Measurements from ENCODE around the gene EHD3.
"Not testable (repeated sequence)": the region's sequence is repeated elsewhere in the genome, so short reads cannot be mapped to it uniquely, and the experiment has no call there.

EHD3 gene

DNA sequence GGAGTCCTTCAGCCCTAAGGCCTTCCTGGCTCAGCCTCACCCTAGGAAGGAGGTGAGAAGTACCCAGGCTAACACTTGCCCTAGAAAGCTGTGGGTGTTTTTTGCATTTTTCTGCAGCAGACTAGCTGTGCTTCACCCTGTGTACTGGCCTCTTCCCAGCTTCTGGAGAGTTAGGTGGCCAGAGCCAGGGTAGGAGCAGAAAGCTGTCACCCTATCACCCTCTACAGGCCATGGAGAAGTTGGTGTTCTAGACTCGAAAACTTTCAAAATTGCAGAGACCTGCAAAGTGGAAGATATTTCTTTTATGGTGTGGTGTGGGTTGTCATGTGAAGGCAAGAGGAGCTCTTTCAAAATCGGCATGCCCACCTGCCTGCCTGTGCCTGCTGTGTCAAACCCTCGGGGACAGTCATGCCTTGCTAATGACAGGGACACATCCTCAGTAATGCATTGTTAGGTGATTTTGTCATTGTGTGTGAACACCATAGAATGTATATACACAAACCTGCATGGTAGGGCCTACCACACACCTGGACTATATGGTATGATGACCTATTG is 29.8 kb downstream of the EHD3 start:
- Mint-ChIP-seq H3K4me3 (no peak overlapping the region), H3K36me3 (ENCODE audit: low read depth) (no peaks in the 10 kb centered on the region), H3K9me3 (no peaks in the 10 kb centered on the region), H3K27ac (no peak overlapping the region), H3K4me1 (ENCODE audit: low read depth) (peaks cover 2% of the 10 kb centered on the region), H3K27me3 (no peaks in the 10 kb centered on the region)
- intact Hi-C loops (cut with micrococcal nuclease) = no loop called here

DNA sequence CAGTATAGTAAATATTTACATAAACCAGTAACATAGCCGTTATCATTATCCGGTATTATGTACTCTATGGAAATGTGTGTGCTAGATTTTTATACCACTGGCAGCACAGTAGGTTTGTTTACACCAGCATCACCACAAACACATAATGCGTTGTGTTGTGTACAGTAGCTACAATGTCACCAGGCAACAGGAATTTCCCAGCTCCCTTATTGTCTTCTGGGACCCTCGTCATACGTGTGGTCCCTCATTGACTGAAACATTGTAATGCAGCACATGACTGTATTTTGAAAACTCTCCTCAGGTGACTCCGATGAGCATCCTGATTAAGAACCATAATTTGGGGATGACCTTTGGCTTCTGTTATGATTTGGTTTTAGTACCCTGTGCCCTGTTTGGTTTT is 31.3 kb downstream of the EHD3 start:
- intact Hi-C loops (cut with micrococcal nuclease) = no loop called here
- Mint-ChIP-seq H3K27me3 (no peaks in the 10 kb centered on the region), H3K4me3 (no peak overlapping the region), H3K36me3 (ENCODE audit: low read depth) (no peaks in the 10 kb centered on the region), H3K4me1 (ENCODE audit: low read depth) (peaks cover 5% of the 10 kb centered on the region), H3K27ac (no peak overlapping the region), H3K9me3 (no peaks in the 10 kb centered on the region)

DNA sequence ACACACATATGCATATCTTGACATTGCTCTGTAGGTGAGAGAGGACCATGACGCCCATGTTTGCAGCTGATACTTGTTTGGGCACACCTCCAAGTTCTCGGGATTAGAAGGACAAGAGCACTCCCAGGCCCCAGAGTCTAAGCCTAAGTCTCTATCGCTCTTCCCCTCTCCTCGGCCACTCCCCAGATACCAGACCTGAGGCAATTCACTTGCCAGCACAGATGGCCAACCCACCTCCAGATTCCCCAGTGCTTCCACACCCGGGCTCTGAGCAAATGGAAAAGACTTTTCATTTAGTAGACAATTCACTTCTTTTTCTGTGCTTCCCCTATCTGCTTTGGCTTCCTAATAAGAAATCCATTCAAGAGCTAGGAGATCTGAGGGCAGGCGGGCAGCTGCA is 32.9 kb downstream of the EHD3 start:
- Mint-ChIP-seq H3K27ac (no peak overlapping the region), H3K4me3 (no peak overlapping the region), H3K27me3 (no peaks in the 10 kb centered on the region), H3K36me3 (ENCODE audit: low read depth) (no peaks in the 10 kb centered on the region), H3K4me1 (ENCODE audit: low read depth) (peaks cover 5% of the 10 kb centered on the region), H3K9me3 (no peaks in the 10 kb centered on the region)
- intact Hi-C loops (cut with micrococcal nuclease) = no loop called here

DNA sequence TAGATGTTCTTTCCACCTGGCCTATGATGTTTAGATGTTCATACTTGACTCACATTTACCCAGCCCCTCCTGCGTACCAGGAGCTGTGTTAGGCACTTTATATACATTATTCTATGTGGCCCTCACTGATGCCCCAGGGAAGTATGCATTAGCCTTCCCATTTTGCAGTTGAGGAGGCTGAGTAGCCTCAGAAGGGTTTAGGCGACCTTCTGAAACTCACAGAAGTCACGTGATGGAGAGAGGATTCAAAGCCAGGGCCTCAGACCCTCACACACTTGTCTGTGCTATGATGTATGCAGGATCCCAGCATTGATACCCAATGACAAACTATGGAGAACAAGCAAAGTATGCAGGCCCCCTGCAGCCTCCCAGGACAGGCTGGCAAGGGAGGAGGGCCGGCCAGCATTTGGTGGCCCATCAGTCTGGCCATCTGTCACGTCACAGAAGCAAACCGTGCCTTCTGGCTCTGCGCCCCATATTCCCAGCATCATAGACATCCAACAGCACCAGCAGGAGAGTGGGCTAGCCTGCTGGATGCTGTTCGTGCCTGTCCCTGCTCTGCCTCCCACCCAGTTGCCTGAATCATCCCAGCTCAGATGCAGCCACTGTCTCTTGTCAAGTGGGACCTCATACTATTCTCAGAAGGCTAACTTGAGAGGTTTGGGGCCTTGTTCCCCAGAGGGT is 33.6 kb downstream of the EHD3 start:
- intact Hi-C loops (cut with micrococcal nuclease) = no loop called here
- Mint-ChIP-seq H3K36me3 (ENCODE audit: low read depth) (no peaks in the 10 kb centered on the region), H3K27ac (no peak overlapping the region), H3K9me3 (no peaks in the 10 kb centered on the region), H3K4me1 (ENCODE audit: low read depth) (peaks cover 5% of the 10 kb centered on the region), H3K4me3 (no peak overlapping the region), H3K27me3 (no peaks in the 10 kb centered on the region)

DNA sequence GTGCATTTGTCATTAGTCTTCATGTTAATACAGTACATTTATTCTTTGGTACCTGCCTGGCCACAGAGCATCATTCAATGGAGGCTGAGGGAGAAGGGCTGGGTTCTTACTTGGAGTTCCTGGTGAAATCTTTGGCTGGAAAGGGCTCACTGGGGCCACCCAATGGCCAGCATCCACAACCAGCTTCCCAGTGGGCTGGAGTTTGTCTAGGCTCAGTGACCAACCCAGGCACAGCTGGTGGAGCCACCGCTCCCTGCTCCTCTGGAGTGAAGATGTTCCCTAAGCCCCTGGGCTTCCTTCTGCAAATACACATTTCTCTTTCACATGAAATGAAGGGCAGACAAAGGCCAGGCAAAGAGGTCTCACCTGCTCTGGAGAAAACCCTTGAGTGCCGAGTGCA is 34.4 kb downstream of the EHD3 start:
- Mint-ChIP-seq H3K36me3 (ENCODE audit: low read depth) (no peaks in the 10 kb centered on the region), H3K27ac (no peak overlapping the region), H3K9me3 (no peaks in the 10 kb centered on the region), H3K4me3 (no peak overlapping the region), H3K4me1 (ENCODE audit: low read depth) (peaks cover 5% of the 10 kb centered on the region), H3K27me3 (no peaks in the 10 kb centered on the region)
- intact Hi-C loops (cut with micrococcal nuclease) = no loop called here

DNA sequence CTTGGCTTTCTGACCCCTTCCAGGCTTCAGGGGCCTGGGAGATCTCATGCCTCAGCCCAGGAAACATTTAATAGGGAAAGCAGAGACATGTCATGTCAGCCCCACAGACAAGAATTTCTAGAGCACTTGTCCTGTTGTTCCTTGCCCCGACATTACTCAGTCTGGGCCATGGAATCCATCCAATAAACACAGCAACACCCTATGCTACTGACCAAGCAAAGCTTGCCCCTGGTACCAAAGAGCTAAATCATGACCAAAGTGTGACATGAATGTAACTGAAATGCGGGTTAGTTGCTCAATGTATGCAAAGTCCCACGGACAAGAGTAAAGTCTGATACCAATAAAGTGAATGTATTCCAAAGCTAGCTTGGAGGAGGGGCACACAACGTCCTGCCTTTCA is 35.1 kb downstream of the EHD3 start:
- H3K4me1 Mint-ChIP-seq (ENCODE audit: low read depth) = peaks cover 5% of the 10 kb centered on the region
- H3K4me3 Mint-ChIP-seq = no peak overlapping the region
- no peak overlapping the region for H3K27ac Mint-ChIP-seq
- no peaks in the 10 kb centered on the region for H3K36me3 Mint-ChIP-seq (ENCODE audit: low read depth)
- H3K9me3 Mint-ChIP-seq = no peaks in the 10 kb centered on the region
- intact Hi-C loops (cut with micrococcal nuclease) = no loop called here
- H3K27me3 Mint-ChIP-seq = no peaks in the 10 kb centered on the region

DNA sequence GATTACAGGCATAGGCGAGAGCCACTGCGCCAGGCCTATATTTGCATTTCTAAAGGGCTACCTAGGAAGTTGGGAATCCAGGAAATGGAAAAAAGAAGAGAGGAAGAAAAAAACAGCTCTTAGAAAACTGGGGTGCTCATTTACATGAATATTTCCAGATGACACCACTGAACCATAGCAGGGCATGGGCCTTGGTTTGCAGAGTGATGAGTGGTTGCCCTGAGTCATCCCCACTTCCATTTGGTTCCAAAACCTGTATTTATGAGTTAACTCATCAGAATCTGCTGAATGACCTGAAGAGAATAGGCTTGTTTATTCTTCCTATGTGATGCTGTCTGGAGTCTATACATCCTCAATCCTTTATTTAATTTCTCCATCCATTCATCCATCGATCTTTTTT is 36.2 kb downstream of the EHD3 start:
- Mint-ChIP-seq H3K4me3 (no peak overlapping the region), H3K27ac (no peak overlapping the region), H3K27me3 (no peaks in the 10 kb centered on the region), H3K4me1 (ENCODE audit: low read depth) (peaks cover 5% of the 10 kb centered on the region), H3K9me3 (no peaks in the 10 kb centered on the region), H3K36me3 (ENCODE audit: low read depth) (no peaks in the 10 kb centered on the region)
- intact Hi-C loops (cut with micrococcal nuclease) = no loop called here

DNA sequence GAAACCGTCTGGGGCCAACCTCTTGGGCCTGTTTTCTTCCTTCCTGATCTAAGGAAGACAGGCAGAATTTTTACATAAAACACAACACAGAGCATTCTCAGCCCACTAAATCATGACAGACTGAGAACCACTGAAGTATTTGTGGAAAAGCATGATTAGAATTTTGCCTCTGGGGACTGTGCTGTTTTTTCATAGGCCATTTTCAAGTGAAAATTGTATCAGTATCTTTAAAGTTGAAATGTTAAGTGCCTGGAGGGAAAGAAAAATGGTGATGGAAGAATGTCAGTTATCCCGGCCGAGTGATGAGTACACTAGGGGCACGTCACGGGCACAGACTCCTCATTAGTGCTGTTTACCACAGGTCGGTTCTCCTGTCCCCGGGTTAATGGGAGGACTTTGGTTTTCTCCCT is 36.9 kb downstream of the EHD3 start:
- no peaks in the 10 kb centered on the region for H3K27me3 Mint-ChIP-seq
- no peak overlapping the region for H3K27ac Mint-ChIP-seq
- no peaks in the 10 kb centered on the region for H3K36me3 Mint-ChIP-seq (ENCODE audit: low read depth)
- H3K4me1 Mint-ChIP-seq (ENCODE audit: low read depth) = peaks cover 5% of the 10 kb centered on the region
- intact Hi-C loops (cut with micrococcal nuclease) = no loop called here
- H3K4me3 Mint-ChIP-seq = no peak overlapping the region
- H3K9me3 Mint-ChIP-seq = no peaks in the 10 kb centered on the region

DNA sequence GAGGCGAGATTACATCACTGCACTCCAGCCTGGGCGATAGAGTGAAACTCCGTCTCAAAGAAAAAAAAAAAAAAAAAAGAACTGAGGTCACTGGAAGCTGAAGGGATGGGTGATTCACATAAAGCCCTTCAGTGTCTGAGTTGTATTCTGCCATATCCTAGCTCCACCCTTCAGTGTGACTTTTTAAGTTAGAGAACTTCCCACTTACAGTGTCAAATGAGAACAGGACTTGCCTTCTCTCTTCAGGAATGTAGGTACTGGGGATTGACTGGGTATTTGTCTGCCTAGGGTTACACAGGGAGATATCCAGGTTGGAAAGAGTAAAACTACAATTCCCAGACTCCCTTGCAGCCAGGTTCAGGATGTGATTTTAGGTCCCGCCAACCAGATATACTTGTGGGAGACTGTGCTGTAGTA is 37.9 kb downstream of the EHD3 start:
- intact Hi-C loops (cut with micrococcal nuclease) = no loop called here
- H3K27me3 Mint-ChIP-seq = no peaks in the 10 kb centered on the region
- no peak overlapping the region for H3K27ac Mint-ChIP-seq
- no peak overlapping the region for H3K4me3 Mint-ChIP-seq
- H3K36me3 Mint-ChIP-seq (ENCODE audit: low read depth) = no peaks in the 10 kb centered on the region
- H3K9me3 Mint-ChIP-seq = no peaks in the 10 kb centered on the region
- peaks cover 5% of the 10 kb centered on the region for H3K4me1 Mint-ChIP-seq (ENCODE audit: low read depth)

DNA sequence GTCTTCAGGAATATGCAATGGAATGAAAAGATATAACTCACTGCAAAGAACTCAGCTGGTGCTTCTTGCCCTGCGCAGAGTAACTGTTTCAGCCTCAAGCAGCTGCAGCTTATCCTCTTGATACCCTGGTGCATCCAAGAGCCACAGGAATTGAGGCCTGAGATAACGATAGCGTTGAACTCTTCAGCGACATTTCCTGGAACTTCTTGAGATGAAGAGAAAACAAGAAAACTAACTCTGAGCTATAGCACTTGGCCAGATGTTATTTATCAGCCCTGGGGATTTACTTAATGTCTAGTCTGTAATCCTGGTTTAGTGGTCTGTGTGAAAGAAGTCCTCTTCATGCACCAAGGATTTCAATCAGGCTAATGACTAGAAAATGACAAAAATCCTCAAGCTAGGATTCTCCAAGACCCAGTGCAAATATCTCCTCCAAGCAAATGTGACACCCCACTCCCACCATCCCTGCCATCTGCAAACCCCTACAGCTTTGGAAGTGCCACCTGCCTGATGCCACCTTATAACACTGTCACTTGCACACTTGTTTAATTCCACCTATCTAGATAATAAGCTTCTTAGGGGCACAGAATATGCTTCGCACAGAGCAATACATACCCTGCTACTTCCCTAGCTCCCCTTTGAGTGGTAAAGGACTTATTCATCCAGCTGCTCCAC is 40.6 kb downstream of the EHD3 start:
- no peak overlapping the region for H3K27ac Mint-ChIP-seq

DNA sequence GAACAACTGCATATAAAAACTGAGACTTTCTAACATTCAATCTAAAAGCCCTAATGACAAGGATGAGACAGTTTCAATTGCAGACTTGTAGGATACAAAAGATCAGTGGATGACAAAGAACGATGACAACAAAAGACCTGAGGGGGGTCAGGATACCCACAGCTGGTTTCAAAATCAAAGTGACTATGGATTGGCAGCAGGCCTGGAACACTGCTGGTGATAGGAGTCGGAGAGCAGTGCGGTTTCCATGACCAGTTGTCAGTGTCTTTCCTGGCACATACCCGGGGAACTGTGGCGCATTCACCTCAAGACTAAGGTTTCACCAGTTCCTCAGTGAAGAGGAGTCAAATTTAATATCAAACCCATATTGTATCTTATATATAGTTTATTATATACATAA is 42.0 kb downstream of the EHD3 start:
- Mint-ChIP-seq H3K4me1 (ENCODE audit: low read depth) (no peaks in the 10 kb centered on the region), H3K4me3 (no peak overlapping the region), H3K27me3 (no peaks in the 10 kb centered on the region), H3K27ac (no peak overlapping the region), H3K9me3 (no peaks in the 10 kb centered on the region), H3K36me3 (ENCODE audit: low read depth) (no peaks in the 10 kb centered on the region)
- intact Hi-C loops (cut with micrococcal nuclease) = no loop called here

More for the DNA sequence above, 40.6 kb downstream of the EHD3 start:
- Mint-ChIP-seq H3K4me1 (ENCODE audit: low read depth) (no peaks in the 10 kb centered on the region), H3K9me3 (no peaks in the 10 kb centered on the region), H3K4me3 (no peak overlapping the region), H3K36me3 (ENCODE audit: low read depth) (no peaks in the 10 kb centered on the region), H3K27me3 (no peaks in the 10 kb centered on the region)
- intact Hi-C loops (cut with micrococcal nuclease) = no loop called here

DNA sequence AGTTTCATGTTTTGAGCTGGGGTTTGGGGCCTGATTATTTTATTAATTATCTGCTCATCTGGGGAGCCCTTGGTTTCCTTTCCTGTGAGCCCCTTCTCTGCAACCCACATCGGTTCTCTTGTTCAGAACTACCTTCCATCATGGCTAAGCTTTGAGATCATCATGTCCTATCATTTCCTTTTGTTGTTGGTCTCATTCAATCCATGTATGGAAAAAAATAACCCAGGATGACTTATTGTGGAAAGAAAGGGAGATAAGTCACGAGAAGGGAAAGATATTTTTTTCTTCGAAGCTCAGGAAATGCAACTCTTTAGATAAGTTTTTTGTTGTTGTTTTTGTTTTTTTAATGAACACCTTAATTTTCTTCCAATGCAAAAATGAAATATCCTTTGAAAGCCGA is 43.7 kb downstream of the EHD3 start:
- no peaks in the 10 kb centered on the region for H3K27me3 Mint-ChIP-seq
- H3K27ac Mint-ChIP-seq = no peak overlapping the region
- H3K4me3 Mint-ChIP-seq = no peak overlapping the region
- intact Hi-C loops (cut with micrococcal nuclease) = no loop called here
- no peaks in the 10 kb centered on the region for H3K36me3 Mint-ChIP-seq (ENCODE audit: low read depth)
- H3K9me3 Mint-ChIP-seq = no peaks in the 10 kb centered on the region
- no peaks in the 10 kb centered on the region for H3K4me1 Mint-ChIP-seq (ENCODE audit: low read depth)

DNA sequence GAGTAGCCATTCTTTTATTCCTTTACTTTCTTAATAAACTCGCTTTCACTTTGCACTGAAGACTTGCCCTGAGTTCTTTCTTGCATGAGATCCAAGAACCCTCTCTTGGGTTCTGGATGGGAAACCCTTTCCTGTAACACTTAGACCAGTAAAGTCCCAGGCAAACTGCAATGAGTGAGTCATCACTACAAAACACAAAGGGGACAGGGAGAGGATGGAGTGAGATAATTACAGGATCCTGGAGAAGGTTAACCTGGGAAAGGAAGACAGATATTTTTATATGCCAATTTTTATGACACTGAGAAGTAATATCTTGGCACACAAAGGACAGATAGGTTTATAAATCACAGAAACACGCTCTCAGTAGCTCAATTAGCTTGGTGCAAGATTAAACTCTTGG is 48.7 kb downstream of the EHD3 start:
- Mint-ChIP-seq H3K4me1 (ENCODE audit: low read depth) (no peaks in the 10 kb centered on the region), H3K36me3 (ENCODE audit: low read depth) (no peaks in the 10 kb centered on the region), H3K9me3 (no peaks in the 10 kb centered on the region), H3K4me3 (no peak overlapping the region), H3K27ac (no peak overlapping the region), H3K27me3 (no peaks in the 10 kb centered on the region)
- intact Hi-C loops (cut with micrococcal nuclease) = no loop called here

DNA sequence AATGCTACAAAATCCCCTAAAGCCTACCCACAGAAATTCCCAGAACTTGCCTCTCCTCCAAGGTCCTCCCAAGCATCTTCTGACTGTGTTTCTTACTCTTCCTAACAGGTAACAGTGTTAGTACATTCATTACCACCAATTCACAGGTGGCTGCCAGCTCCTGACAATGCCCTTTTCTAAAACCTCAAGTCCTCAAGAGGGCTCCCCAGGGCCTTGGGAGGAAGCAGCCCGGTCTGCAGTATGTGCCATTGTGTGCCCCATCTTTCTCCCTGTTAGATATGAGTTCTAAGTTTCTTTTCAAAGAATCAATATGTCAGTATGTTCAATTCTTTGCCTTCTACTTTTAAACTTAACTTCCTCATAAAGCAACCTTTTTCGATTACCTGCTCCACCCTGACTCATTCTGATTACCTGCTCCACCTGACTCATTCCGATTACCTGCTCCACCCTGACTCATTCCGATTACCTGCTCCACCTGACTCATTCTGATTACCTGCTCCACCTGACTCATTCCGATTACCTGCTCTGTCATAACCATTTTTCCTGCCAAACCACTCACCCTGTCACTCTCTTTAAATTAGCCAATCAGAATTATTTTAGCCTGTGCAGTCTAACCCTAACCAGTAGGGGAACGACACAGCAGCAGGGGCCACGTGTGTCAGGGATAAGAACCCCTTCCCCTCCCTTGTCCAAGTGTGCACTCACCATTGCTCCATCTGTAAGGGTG is 49.4 kb downstream of the EHD3 start:
- H3K4me1 Mint-ChIP-seq (ENCODE audit: low read depth); H3K27me3 Mint-ChIP-seq; H3K36me3 Mint-ChIP-seq (ENCODE audit: low read depth); H3K4me3 Mint-ChIP-seq; intact Hi-C loops (cut with micrococcal nuclease); H3K9me3 Mint-ChIP-seq; H3K27ac Mint-ChIP-seq: not testable (repeated sequence)
